Measurements from ENCODE around the gene SORBS1. TPM values are rescaled to one million over a fixed set of nuclear protein-coding genes. Genes with fewer than 3 reads are reported as not detected.

Gene SORBS1
- total and polyA plus RNA-seq, 8 donors = 11.4 to 25.6 (median 16.8) TPM

GRCh38 chr10:95297402-95297801 is 263.8 kb downstream of the SORBS1 start:
- FAIRE-seq = no peak
- no peaks in the 10 kb centered on the region for H3K27me3 ChIP-seq
- intact Hi-C loops (cut with DNase I) = no loop called here
- whole genome bisulfite sequencing, 2 donors = 96 to 97% methylated on average over 3 of the region's 3 CpGs
- no peaks in the 10 kb centered on the region for H3K4me1 ChIP-seq
- H3K36me3 ChIP-seq = no peaks in the 10 kb centered on the region
- ATAC-seq = no peak
- TF ChIP-seq CTCF (IDR thresholded peaks at IDR 0.05) = no peak
- H3K4me3 ChIP-seq = no peak overlapping the region
- no peak overlapping the region for H3K27ac ChIP-seq
- no peak for DNase-seq
- no peaks in the 10 kb centered on the region for H3K9me3 ChIP-seq

GRCh38 chr10:95296764-95297163 is 264.4 kb downstream of the SORBS1 start:
- H3K36me3 ChIP-seq = no peaks in the 10 kb centered on the region
- no peaks in the 10 kb centered on the region for H3K4me1 ChIP-seq
- H3K27ac ChIP-seq = no peak overlapping the region
- TF ChIP-seq CTCF (IDR thresholded peaks at IDR 0.05) = no peak
- no peak overlapping the region for H3K4me3 ChIP-seq
- no peaks in the 10 kb centered on the region for H3K27me3 ChIP-seq
- no peak for ATAC-seq
- no peaks in the 10 kb centered on the region for H3K9me3 ChIP-seq
- no peak for FAIRE-seq
- intact Hi-C loops (cut with DNase I) = no loop called here
- DNase-seq = no peak
- WGBS, 2 donors = 93 to 96% methylated on average over 4 of the region's 4 CpGs

GRCh38 chr10:95295031-95295755 is 266.0 kb downstream of the SORBS1 start:
- WGBS, 2 donors = 7% methylated on average over 39 of the region's 39 CpGs
- ATAC-seq = peak; percentile 22 to 63 (median 56)

GRCh38 chr10:95293631-95294030 is 267.5 kb downstream of the SORBS1 start:
- no peak overlapping the region for H3K27ac ChIP-seq
- ATAC-seq = no peak
- DNase-seq = no peak
- intact Hi-C loops (cut with DNase I) = no loop called here
- H3K4me1 ChIP-seq = peaks cover 4 to 7% (median 6%) of the 10 kb centered on the region in 3 donors
- 79 to 85% methylated on average over 3 of the region's 3 CpGs for WGBS, 2 donors
- no peak overlapping the region for H3K4me3 ChIP-seq
- TF ChIP-seq CTCF (IDR thresholded peaks at IDR 0.05) = no peak
- no peaks in the 10 kb centered on the region for H3K27me3 ChIP-seq
- no peaks in the 10 kb centered on the region for H3K9me3 ChIP-seq
- FAIRE-seq = no peak
- no peaks in the 10 kb centered on the region for H3K36me3 ChIP-seq

More at GRCh38 chr10:95295031-95295755, 266.0 kb downstream of the SORBS1 start:
- Histone ChIP-seq H3K4me3 (peak overlapping the region in 3 of 4 donors; percentile 8 to 43 (median 30)), H3K9me3 (no peaks in the 10 kb centered on the region), H3K27ac (peak overlapping the region; percentile 3 to 52 (median 36)), H3K4me1 (no peaks in the 10 kb centered on the region), H3K36me3 (no peaks in the 10 kb centered on the region), H3K27me3 (no peaks in the 10 kb centered on the region)
- intact Hi-C loops (cut with DNase I) = no loop called here
- FAIRE-seq (no peak), DNase-seq (peak in 5 of 6 donors; percentile 27 to 79 (median 48))
- TF ChIP-seq CTCF (IDR thresholded peaks at IDR 0.05) = no peak

All from pancreas (tissue), 10 donors.